Spleen (tissue), 7 donors: ENCODE measurements around the gene SERAC1.

Source experiments
- POLR2A ChIP-seq, 3 donors: fragments of 450-650 bp; IDR thresholded peaks; one replicate each; pipeline ENCODE4 v1.5.1; 2017; ENCODE audit warnings: antibody characterized with exemption in 3 of 3, mild to moderate bottlenecking in 1 of 3
- POLR2AphosphoS5 ChIP-seq, 3 donors: sonication (generic); formaldehyde crosslinking; IDR thresholded peaks; one replicate each; pipeline ENCODE4 v1.5.1; 2017; ENCODE audit warnings: antibody characterized with exemption in 3 of 3
- TF ChIP-seq, protein P1 (sequence below), 11 experiments: fragments of 200-600 bp in 7 of 11; fragments of 450-650 bp in 4 of 11; sonication (generic) in 4 of 11; IDR thresholded peaks in 8 of 11; conservative IDR thresholded peaks in 3 of 11; 1 replicate in 7 of 11; 2 replicates in 4 of 11; pipeline versions ENCODE4 v1.4.0 to v1.8.0; 2016 to 2021; ENCODE audit warnings: antibody characterized with exemption in 11 of 11, inconsistent platforms in 4 of 11, mild to moderate bottlenecking in 1 of 11
- donor health status: DM: no; HTN: no; CAD: no; lungs with moderate emphysema.
- donor health status: DM: no; HTN: no; CAD: no.
- donor health status: DM: no; HTN: no; CAD: no.

DNA sequence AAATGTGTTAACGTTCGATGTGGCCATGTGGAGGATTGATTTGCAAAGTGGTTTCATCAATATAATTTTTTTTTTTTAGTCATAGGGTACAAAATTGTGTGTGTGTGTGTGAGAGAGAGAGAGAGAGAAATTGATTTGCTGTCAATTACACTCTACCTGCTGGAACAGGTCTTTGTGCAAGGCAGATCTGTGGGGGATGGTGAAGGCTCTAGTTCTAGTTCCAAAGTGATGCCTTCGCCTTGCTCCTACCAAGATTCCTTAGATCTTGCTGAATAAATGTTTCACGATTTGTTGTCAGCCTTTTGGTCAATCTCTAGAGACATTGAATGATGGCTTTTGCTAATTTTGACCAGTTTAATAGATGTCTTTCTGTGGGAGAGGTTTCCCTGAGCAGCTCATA lies 64.8 kb downstream of the SERAC1 start:
- TF ChIP-seq, protein P1, sequence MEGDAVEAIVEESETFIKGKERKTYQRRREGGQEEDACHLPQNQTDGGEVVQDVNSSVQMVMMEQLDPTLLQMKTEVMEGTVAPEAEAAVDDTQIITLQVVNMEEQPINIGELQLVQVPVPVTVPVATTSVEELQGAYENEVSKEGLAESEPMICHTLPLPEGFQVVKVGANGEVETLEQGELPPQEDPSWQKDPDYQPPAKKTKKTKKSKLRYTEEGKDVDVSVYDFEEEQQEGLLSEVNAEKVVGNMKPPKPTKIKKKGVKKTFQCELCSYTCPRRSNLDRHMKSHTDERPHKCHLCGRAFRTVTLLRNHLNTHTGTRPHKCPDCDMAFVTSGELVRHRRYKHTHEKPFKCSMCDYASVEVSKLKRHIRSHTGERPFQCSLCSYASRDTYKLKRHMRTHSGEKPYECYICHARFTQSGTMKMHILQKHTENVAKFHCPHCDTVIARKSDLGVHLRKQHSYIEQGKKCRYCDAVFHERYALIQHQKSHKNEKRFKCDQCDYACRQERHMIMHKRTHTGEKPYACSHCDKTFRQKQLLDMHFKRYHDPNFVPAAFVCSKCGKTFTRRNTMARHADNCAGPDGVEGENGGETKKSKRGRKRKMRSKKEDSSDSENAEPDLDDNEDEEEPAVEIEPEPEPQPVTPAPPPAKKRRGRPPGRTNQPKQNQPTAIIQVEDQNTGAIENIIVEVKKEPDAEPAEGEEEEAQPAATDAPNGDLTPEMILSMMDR (IDR thresholded peaks at IDR 0.05 in 8 of 11, conservative IDR thresholded peaks at IDR 0.05 in 3 of 11), result no peak
- TF ChIP-seq POLR2AphosphoS5 (IDR thresholded peaks at IDR 0.05) (no peak), POLR2A (IDR thresholded peaks at IDR 0.05) (no peak)
